Measurements from ENCODE around the gene ZNF521.

DNA sequence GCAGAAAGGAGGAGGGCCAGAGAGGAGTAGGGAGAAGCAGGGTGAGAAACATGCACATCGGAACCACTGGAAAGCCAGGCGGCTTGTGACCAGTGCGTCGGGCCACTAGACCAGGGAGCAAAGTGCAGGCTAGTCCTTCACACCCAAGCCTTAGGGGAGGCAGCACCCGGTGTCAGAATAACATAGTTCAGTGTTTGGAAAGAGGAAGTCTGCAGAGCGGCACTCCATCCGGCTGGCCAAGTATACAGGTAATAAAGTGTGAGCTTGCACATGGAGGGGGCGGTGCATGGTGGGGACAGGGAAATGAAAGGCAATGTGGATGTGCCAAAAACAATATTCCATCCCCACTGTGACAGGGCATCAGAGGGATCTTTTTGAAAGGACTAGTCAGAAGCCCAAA, 69.7 kb downstream of the ZNF521 start:
- TF ChIP-seq EZH2 (IDR thresholded peaks at IDR 0.05; ENCODE audit: low read length, unreplicated experiment) (no peak), EZH2phosphoT487 (IDR thresholded peaks at IDR 0.05; ENCODE audit: borderline replicate concordance, low read length) (no peak)
- TF ChIP-seq, protein P1, sequence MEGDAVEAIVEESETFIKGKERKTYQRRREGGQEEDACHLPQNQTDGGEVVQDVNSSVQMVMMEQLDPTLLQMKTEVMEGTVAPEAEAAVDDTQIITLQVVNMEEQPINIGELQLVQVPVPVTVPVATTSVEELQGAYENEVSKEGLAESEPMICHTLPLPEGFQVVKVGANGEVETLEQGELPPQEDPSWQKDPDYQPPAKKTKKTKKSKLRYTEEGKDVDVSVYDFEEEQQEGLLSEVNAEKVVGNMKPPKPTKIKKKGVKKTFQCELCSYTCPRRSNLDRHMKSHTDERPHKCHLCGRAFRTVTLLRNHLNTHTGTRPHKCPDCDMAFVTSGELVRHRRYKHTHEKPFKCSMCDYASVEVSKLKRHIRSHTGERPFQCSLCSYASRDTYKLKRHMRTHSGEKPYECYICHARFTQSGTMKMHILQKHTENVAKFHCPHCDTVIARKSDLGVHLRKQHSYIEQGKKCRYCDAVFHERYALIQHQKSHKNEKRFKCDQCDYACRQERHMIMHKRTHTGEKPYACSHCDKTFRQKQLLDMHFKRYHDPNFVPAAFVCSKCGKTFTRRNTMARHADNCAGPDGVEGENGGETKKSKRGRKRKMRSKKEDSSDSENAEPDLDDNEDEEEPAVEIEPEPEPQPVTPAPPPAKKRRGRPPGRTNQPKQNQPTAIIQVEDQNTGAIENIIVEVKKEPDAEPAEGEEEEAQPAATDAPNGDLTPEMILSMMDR (conservative IDR thresholded peaks at IDR 0.05; ENCODE audit: low read depth, low read length) = no peak
